SU-DHL-6 (cell line): ENCODE measurements around the gene GRIK3.

ENCODE experiments used
- H2AFZ ChIP-seq: fragments of 200-600 bp; sonication (generic); 2 replicates; pipeline ENCODE4 v1.6.1; 2014; ENCODE audit warnings: low read depth, mild to moderate bottlenecking, moderate library complexity, mixed read lengths, antibody characterized with exemption, low read length; ENCODE audit not compliant: severe bottlenecking
- H3F3A ChIP-seq: fragments of 200-600 bp; shearing (Covaris generic); 2 replicates; pipeline ENCODE4 v1.6.0; 2016; ENCODE audit warnings: antibody characterized with exemption, mild to moderate bottlenecking; ENCODE audit not compliant: insufficient read depth
- H3K27ac ChIP-seq: fragments of 200-600 bp; sonication (generic); 2 replicates; pipeline ENCODE4 v1.5.1; 2016; ENCODE audit warnings: low read depth, mild to moderate bottlenecking, low read length, moderate library complexity, mixed read lengths
- H3K27me3 ChIP-seq: fragments of 200-600 bp; sonication (generic), shearing (Covaris generic); 2 replicates; pipeline ENCODE4 v1.6.0; 2014; ENCODE audit warnings: mild to moderate bottlenecking, low read length
- H3K36me3 ChIP-seq: fragments of 200-600 bp; sonication (generic); 2 replicates; pipeline ENCODE4 v1.6.1; 2014; ENCODE audit warnings: mild to moderate bottlenecking, low read length, mixed read lengths
- H3K4me2 ChIP-seq: fragments of 300-600, 200-600 bp; shearing (Covaris generic), sonication (generic); 2 replicates; pipeline ENCODE4 v1.6.0; 2014; ENCODE audit warnings: low read length, low read depth, mild to moderate bottlenecking; ENCODE audit not compliant: poor library complexity, severe bottlenecking
- H3K4me3 ChIP-seq: fragments of 200-600 bp; sonication (generic); 2 replicates; pipeline ENCODE4 v1.5.1; 2014; ENCODE audit warnings: antibody characterized with exemption, low read length, mild to moderate bottlenecking, mixed read lengths; ENCODE audit not compliant: insufficient read depth, poor library complexity, severe bottlenecking
- H3K79me2 ChIP-seq: fragments of 200-600 bp; sonication (generic); 2 replicates; pipeline ENCODE4 v1.6.1; 2014; ENCODE audit warnings: mild to moderate bottlenecking, low read length, moderate library complexity; ENCODE audit not compliant: insufficient read depth
- H3K9ac ChIP-seq: fragments of 200-600 bp; sonication (generic); 2 replicates; pipeline ENCODE4 v1.7.0; 2014; ENCODE audit warnings: mild to moderate bottlenecking, low read length
- H3K9me2 ChIP-seq: fragments of 200-600 bp; sonication (generic); replicated peaks from 2 replicates; pipeline ENCODE4 v1.6.1; 2014; ENCODE audit warnings: low read length; ENCODE audit not compliant: insufficient read depth
- H3K9me3 ChIP-seq: fragments of 200-600 bp; sonication (generic); 2 replicates; pipeline ENCODE4 v1.6.1; 2014; ENCODE audit warnings: low read length, mixed read lengths; ENCODE audit not compliant: insufficient read depth
- H4K20me1 ChIP-seq: fragments of 200-600 bp; sonication (generic); 2 replicates; pipeline ENCODE4 v1.6.1; 2014; ENCODE audit warnings: low read depth, mild to moderate bottlenecking, antibody characterized with exemption, low read length, moderate library complexity, mixed read lengths
- EZH2phosphoT487 ChIP-seq: fragments of 200-600 bp; sonication (generic), shearing (Covaris generic); conservative IDR thresholded peaks from 2 replicates; pipeline ENCODE4 v1.6.1; 2018; ENCODE audit warnings: mild to moderate bottlenecking, antibody characterized with exemption, low read length, moderate library complexity, mixed read lengths
- TF ChIP-seq, protein P1 (sequence below): fragments of 200-600 bp; sonication (generic); IDR thresholded peaks from one replicate; pipeline ENCODE4 v1.5.1; 2017; ENCODE audit warnings: antibody characterized with exemption, mild to moderate bottlenecking, low read length, moderate library complexity; ENCODE audit not compliant: insufficient read depth, poor library complexity, severe bottlenecking

Gene GRIK3

GRCh38 chr1:36955016-36955415 lies 79.3 kb downstream of the GRIK3 start:
- Histone ChIP-seq H3K9ac (peak overlapping the region; percentile 69), H3K4me2 (peak overlapping the region; percentile 39), H3K79me2 (no peaks in the 10 kb centered on the region), H3K36me3 (no peaks in the 10 kb centered on the region), H3K4me3 (no peak overlapping the region), H2AFZ (no peak overlapping the region), H3K27me3 (no peaks in the 10 kb centered on the region), H3K9me3 (no peaks in the 10 kb centered on the region), H3F3A (peaks cover 41% of the 10 kb centered on the region), H3K27ac (peak overlapping the region; percentile 96), H4K20me1 (no peaks in the 10 kb centered on the region), H3K9me2 (no peaks in the 10 kb centered on the region)
- TF ChIP-seq, protein P1, sequence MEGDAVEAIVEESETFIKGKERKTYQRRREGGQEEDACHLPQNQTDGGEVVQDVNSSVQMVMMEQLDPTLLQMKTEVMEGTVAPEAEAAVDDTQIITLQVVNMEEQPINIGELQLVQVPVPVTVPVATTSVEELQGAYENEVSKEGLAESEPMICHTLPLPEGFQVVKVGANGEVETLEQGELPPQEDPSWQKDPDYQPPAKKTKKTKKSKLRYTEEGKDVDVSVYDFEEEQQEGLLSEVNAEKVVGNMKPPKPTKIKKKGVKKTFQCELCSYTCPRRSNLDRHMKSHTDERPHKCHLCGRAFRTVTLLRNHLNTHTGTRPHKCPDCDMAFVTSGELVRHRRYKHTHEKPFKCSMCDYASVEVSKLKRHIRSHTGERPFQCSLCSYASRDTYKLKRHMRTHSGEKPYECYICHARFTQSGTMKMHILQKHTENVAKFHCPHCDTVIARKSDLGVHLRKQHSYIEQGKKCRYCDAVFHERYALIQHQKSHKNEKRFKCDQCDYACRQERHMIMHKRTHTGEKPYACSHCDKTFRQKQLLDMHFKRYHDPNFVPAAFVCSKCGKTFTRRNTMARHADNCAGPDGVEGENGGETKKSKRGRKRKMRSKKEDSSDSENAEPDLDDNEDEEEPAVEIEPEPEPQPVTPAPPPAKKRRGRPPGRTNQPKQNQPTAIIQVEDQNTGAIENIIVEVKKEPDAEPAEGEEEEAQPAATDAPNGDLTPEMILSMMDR, result no peak
- TF ChIP-seq EZH2phosphoT487, result no peak

DNA sequence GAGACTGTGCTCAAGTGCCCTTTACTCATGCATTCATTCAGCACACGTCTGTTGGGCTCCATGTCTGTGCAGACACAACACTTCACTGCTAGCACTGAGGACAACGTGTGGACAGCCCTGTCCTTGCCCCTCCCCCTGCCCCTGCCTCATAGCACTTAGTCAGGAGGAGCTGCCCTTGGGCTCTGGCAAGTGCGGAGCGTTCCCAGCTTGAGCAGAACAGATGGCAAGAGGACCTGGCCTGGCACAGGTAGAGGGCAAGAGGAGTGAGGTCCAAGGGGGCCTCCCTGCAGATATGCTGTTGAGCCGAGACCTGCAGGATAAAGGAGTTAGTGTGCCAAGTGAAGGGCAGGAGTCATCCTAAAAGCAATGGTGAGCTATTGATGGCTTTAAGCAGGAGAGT lies 81.3 kb downstream of the GRIK3 start:
- peak overlapping the region; percentile 69; the same call in 1 of the 2 replicates for H3K9ac ChIP-seq
- H3K27me3 ChIP-seq, result no peaks in the 10 kb centered on the region
- no peaks in the 10 kb centered on the region for H3K79me2 ChIP-seq
- no peak overlapping the region for H3K4me3 ChIP-seq
- no peaks in the 10 kb centered on the region for H3K9me3 ChIP-seq
- TF ChIP-seq EZH2phosphoT487, result no peak
- TF ChIP-seq, protein P1, result no peak
- no peaks in the 10 kb centered on the region for H3K9me2 ChIP-seq
- no peaks in the 10 kb centered on the region for H4K20me1 ChIP-seq
- no peaks in the 10 kb centered on the region for H3K36me3 ChIP-seq
- H3F3A ChIP-seq, result peaks cover 44% of the 10 kb centered on the region
- peak overlapping the region; percentile 39 for H3K4me2 ChIP-seq
- peak overlapping the region; percentile 96 for H3K27ac ChIP-seq
- no peak overlapping the region for H2AFZ ChIP-seq

- no peaks in the 10 kb centered on the region for H3K79me2 ChIP-seq
- peak overlapping the region; percentile 96 for H3K27ac ChIP-seq
- H3K27me3 ChIP-seq, result no peaks in the 10 kb centered on the region
- no peaks in the 10 kb centered on the region for H3K9me3 ChIP-seq
- H3K9me2 ChIP-seq, result no peaks in the 10 kb centered on the region
- peak overlapping the region; percentile 21 for H3K4me3 ChIP-seq
- no peak overlapping the region for H2AFZ ChIP-seq
- H3K9ac ChIP-seq, result peak overlapping the region; percentile 69
- no peaks in the 10 kb centered on the region for H4K20me1 ChIP-seq
- TF ChIP-seq, protein P1, result no peak
- TF ChIP-seq EZH2phosphoT487, result no peak
- H3K4me2 ChIP-seq, result peak overlapping the region; percentile 68
- H3F3A ChIP-seq, result peaks cover 48% of the 10 kb centered on the region
- no peaks in the 10 kb centered on the region for H3K36me3 ChIP-seq
These were observed 82.6 kb downstream of the GRIK3 start for GRCh38 chr1:36951761-36952160.
